Measurements from ENCODE around the gene CDYL2.

DNA sequence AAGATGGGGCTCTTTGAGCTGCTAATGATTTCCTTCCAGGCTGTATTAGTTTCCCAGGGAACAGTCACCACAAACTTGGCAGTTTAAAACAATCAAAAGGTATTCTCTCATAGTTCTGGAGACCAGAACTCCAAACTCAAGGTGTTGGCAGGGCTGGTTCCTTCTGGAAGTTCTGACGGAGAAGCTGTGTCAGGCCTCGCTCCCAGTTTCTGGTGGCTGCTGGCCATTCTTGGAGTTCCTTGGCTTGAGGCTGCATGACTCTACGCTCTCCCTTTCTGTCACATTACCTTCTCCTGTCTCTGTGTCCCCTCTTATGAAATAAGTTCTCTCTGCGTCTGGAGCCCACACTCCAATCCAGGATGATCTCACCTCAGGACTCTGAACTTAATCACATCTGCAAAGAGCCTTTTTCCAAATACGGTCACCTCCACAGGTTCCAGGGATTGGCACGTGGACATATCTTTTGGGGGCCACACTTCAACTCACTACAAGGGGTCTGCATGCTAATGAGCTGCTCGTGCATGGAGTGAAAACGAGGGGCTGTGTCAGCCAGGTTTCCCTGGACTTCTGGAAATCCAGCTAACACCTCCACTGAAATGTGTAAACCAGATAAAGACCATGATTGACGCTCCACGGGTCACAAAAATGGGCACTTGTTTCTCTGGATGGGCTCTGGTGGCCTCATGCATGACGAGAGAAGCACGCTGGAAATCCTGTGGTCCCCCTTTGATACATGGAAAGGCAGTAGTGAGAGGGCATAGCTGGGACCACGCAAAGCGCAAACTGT, 185.3 kb downstream of the CDYL2 start:
- TF ChIP-seq, protein P1, sequence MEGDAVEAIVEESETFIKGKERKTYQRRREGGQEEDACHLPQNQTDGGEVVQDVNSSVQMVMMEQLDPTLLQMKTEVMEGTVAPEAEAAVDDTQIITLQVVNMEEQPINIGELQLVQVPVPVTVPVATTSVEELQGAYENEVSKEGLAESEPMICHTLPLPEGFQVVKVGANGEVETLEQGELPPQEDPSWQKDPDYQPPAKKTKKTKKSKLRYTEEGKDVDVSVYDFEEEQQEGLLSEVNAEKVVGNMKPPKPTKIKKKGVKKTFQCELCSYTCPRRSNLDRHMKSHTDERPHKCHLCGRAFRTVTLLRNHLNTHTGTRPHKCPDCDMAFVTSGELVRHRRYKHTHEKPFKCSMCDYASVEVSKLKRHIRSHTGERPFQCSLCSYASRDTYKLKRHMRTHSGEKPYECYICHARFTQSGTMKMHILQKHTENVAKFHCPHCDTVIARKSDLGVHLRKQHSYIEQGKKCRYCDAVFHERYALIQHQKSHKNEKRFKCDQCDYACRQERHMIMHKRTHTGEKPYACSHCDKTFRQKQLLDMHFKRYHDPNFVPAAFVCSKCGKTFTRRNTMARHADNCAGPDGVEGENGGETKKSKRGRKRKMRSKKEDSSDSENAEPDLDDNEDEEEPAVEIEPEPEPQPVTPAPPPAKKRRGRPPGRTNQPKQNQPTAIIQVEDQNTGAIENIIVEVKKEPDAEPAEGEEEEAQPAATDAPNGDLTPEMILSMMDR (conservative IDR thresholded peaks at IDR 0.05; ENCODE audit: low read length), result no peak
- TF ChIP-seq EZH2phosphoT487 (IDR thresholded peaks at IDR 0.05; ENCODE audit: borderline replicate concordance, low read depth, low read length), result no peak
